ENCODE data around the gene SLC32A1. TPM values are rescaled to one million over a fixed set of nuclear protein-coding genes. Genes with fewer than 3 reads are reported as not detected.

The SLC32A1 gene
- polyA plus RNA-seq, 3 donors from 2014 or later = not detected

- H3K4me1 Mint-ChIP-seq = peaks cover 57 to 61% of the 10 kb centered on the region in 2 donors
- no peak for DNase-seq
- H3K36me3 Mint-ChIP-seq = peaks cover 0 to 3% (median 0%) of the 10 kb centered on the region in 3 donors
- H3K27ac Mint-ChIP-seq = peak overlapping the region in 2 of 6 donors; percentile 60 to 78
- H3K27me3 Mint-ChIP-seq (ENCODE audit: low read depth in 3 of 3) = peaks cover 60 to 77% (median 71%) of the 10 kb centered on the region in 3 donors
- H3K4me3 Mint-ChIP-seq = peak overlapping the region in 4 of 5 donors; percentile 49 to 78 (median 51)
- H3K9me3 Mint-ChIP-seq = peaks cover 0 to 3% (median under 1%) of the 10 kb centered on the region in 6 donors
Observed at GRCh38 chr20:38728191-38728781, 4.0 kb downstream of the SLC32A1 start.

DNA sequence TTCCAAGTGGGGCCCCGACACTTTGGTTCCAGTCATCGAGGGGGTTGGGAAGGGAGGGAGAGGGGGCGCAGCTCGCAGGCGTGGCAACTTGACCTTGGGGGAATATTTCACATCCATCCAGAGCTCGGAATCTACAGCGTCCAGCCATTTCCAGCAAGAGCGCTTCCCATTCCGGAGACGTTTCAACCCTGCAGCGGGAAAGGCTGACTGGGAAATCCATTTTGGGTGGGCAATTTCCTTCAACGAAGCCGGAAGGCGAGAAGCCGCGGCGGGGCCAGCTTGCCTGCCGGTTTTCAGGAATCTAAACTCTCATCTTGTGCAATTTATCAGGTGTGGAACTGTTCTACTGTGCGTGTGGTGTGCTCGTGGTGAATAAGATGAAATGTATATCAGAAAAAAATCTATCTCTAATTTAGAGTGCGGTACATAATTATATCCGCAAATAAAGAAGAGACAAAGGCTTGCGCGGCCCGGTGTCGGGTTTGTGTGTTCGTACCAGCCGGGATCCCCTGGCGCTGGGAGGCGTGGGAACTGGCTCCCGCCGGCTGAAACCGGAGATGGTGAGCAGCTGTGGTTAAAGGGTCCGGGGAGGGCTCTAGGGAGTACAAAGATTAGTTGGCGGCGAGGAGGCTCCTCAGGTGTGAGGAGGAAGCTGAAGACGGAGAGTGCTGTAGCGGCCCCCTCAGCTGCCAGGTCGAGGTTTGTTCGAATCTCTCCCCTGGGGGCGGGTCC, 4.8 kb downstream of the SLC32A1 start:
- peaks cover 60 to 75% (median 74%) of the 10 kb centered on the region in 3 donors for H3K27me3 Mint-ChIP-seq (ENCODE audit: low read depth in 3 of 3)
- peaks cover 0 to 3% (median under 1%) of the 10 kb centered on the region in 6 donors for H3K9me3 Mint-ChIP-seq
- H3K4me1 Mint-ChIP-seq = peaks cover 57 to 61% of the 10 kb centered on the region in 2 donors
- peaks cover 0 to 3% (median 0%) of the 10 kb centered on the region in 3 donors for H3K36me3 Mint-ChIP-seq
- peak overlapping the region in 3 of 6 donors; percentile 6 to 66 (median 58) for H3K27ac Mint-ChIP-seq
- DNase-seq = no peak
- peak overlapping the region; percentile 0 to 67 (median 4) for H3K4me3 Mint-ChIP-seq

DNA sequence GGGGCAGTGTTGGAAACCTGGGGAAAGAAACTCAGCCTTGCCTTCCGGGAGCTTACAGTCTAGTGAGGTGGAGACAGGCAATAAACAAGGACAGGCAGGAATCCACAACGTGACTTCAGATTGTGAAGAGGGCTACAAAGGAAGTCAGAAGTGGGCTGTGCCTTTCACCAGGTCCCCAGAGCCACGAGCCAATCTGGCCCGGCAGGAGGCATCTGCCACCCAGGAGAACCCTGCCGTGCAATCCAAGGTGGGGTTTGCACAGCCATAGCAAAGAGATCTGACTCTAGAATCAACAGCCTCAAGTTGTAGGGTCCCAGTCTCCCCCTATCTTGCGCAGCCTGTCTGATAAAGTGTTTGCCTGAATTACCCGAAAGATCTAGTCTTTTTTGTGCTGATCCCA, 5.5 kb downstream of the SLC32A1 start:
- peaks cover 60 to 78% (median 73%) of the 10 kb centered on the region in 3 donors for H3K27me3 Mint-ChIP-seq (ENCODE audit: low read depth in 3 of 3)
- peaks cover 0 to 3% (median under 1%) of the 10 kb centered on the region in 6 donors for H3K9me3 Mint-ChIP-seq
- no peak for DNase-seq
- peak overlapping the region; percentile 43 to 71 (median 45) for H3K4me3 Mint-ChIP-seq
- peak overlapping the region in 3 of 6 donors; percentile 14 to 66 (median 28) for H3K27ac Mint-ChIP-seq
- peaks cover 57 to 61% of the 10 kb centered on the region in 2 donors for H3K4me1 Mint-ChIP-seq
- peaks cover 0 to 3% (median 0%) of the 10 kb centered on the region in 3 donors for H3K36me3 Mint-ChIP-seq

GRCh38 chr20:38730167-38730988, 6.1 kb downstream of the SLC32A1 start:
- Mint-ChIP-seq H3K4me3 (peak overlapping the region; percentile 61 to 80 (median 76)), H3K9me3 (peaks cover 0 to 3% (median under 1%) of the 10 kb centered on the region in 6 donors), H3K36me3 (peaks cover 0 to 3% (median 0%) of the 10 kb centered on the region in 3 donors), H3K4me1 (peaks cover 55 to 58% of the 10 kb centered on the region in 2 donors), H3K27me3 (ENCODE audit: low read depth in 3 of 3) (peaks cover 56 to 77% (median 71%) of the 10 kb centered on the region in 3 donors), H3K27ac (peak overlapping the region in 5 of 6 donors; percentile 7 to 66 (median 28))
- no peak for DNase-seq

- DNase-seq = peak; percentile 64 to 68 (median 66)
- H3K27me3 Mint-ChIP-seq (ENCODE audit: low read depth in 3 of 3) = peaks cover 50 to 77% (median 68%) of the 10 kb centered on the region in 3 donors
- peaks cover 50 to 52% of the 10 kb centered on the region in 2 donors for H3K4me1 Mint-ChIP-seq
- peaks cover 0 to 3% (median under 1%) of the 10 kb centered on the region in 6 donors for H3K9me3 Mint-ChIP-seq
- H3K4me3 Mint-ChIP-seq = peak overlapping the region; percentile 61 to 80 (median 76)
- H3K36me3 Mint-ChIP-seq = peaks cover 0 to 3% (median 0%) of the 10 kb centered on the region in 3 donors
- H3K27ac Mint-ChIP-seq = peak overlapping the region in 3 of 6 donors; percentile 7 to 66 (median 25)
Observed at GRCh38 chr20:38730989-38731737, 6.9 kb downstream of the SLC32A1 start.

- peaks cover 45 to 49% of the 10 kb centered on the region in 2 donors for H3K4me1 Mint-ChIP-seq
- H3K27me3 Mint-ChIP-seq (ENCODE audit: low read depth in 3 of 3) = peaks cover 48 to 77% (median 64%) of the 10 kb centered on the region in 3 donors
- peak overlapping the region in 3 of 5 donors; percentile 61 to 80 (median 76) for H3K4me3 Mint-ChIP-seq
- peaks cover 0 to 3% (median 0%) of the 10 kb centered on the region in 3 donors for H3K36me3 Mint-ChIP-seq
- no peak for DNase-seq
- peaks cover 0 to 3% (median under 1%) of the 10 kb centered on the region in 6 donors for H3K9me3 Mint-ChIP-seq
- H3K27ac Mint-ChIP-seq = no peak overlapping the region
Observed at GRCh38 chr20:38731738-38732113, 7.4 kb downstream of the SLC32A1 start.

DNA sequence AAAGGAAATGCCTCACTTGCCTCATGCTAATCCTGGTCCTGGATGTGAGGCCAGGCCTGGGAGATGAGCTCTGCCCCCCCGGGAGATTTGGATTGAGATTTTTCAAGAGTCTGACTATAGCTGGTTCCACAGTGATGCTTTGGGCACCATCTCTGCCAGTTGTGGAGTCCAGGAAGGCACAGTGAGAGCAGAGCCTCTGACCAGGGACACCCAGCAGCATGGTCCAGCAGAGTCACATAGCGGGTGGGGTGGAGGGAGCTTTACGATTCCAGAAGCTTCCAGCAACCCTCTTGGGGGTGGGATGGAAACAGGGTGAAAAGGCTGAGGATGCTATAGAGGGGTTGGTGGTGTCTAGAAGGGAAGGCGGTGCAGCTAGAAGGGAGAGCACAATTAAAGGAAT, 8.7 kb downstream of the SLC32A1 start:
- Mint-ChIP-seq H3K9me3 (peaks cover 0 to 3% (median under 1%) of the 10 kb centered on the region in 6 donors), H3K4me1 (peaks cover 36% of the 10 kb centered on the region in 2 donors), H3K27me3 (ENCODE audit: low read depth in 3 of 3) (peaks cover 35 to 70% (median 52%) of the 10 kb centered on the region in 3 donors), H3K27ac (no peak overlapping the region), H3K36me3 (no peaks in the 10 kb centered on the region), H3K4me3 (no peak overlapping the region)
- DNase-seq = no peak

DNA sequence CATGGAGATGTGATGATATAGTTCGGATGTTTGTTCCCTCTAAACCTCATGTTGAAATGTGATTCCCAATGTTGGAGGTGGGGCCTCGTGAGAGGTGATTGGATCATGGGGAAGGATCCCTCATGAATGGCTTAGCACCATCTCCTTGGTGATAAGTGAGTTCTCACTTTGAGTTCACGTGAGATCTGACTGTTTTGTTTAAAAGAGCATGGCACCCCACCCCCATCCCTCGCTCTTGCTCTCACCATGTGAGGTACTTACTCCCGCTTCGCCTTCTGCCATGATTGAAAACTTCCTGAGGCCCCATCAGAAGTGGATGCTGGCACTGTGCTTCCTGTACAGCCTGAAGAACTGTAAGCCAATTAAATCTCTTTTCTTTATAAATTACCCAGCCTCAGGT, 10.9 kb downstream of the SLC32A1 start:
- Mint-ChIP-seq H3K36me3 (peaks cover 0 to 1% (median 0%) of the 10 kb centered on the region in 3 donors), H3K4me3 (no peak overlapping the region), H3K27ac (no peak overlapping the region), H3K9me3 (no peaks in the 10 kb centered on the region), H3K4me1 (peaks cover 15 to 17% of the 10 kb centered on the region in 2 donors), H3K27me3 (ENCODE audit: low read depth in 3 of 3) (peaks cover 20 to 53% (median 31%) of the 10 kb centered on the region in 3 donors)
- DNase-seq = no peak

DNA sequence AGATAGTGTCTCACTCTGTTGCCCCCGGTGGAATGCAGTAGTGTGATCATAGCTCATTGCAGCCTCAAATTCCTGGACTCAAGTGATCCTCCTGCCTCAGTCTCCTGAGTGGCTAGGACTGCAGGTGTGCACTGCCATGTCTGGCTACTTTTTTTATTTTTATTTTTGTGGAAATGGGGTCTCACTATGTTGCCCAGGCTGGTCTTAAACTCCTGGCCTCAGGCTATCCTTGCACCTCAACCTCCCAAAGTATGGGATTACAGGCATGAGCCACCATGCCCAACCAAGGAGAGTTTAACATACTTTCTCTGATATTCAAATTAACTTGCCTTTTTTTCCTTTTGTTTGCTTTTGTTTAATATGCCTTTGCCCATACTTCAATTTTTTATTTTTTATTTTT, 13.6 kb downstream of the SLC32A1 start:
- Mint-ChIP-seq H3K4me3 (no peak overlapping the region), H3K9me3 (no peaks in the 10 kb centered on the region), H3K36me3 (peaks cover 0 to 3% (median 0%) of the 10 kb centered on the region in 3 donors), H3K27me3 (ENCODE audit: low read depth in 3 of 3) (peaks cover 17 to 41% (median 21%) of the 10 kb centered on the region in 3 donors), H3K4me1 (no peaks in the 10 kb centered on the region), H3K27ac (no peak overlapping the region)
- DNase-seq = no peak

- Mint-ChIP-seq H3K4me1 (peaks cover 24 to 25% of the 10 kb centered on the region in 2 donors), H3K27me3 (ENCODE audit: low read depth in 3 of 3) (peaks cover 7 to 21% (median 17%) of the 10 kb centered on the region in 3 donors), H3K4me3 (no peak overlapping the region), H3K36me3 (peaks cover 0 to 3% (median 0%) of the 10 kb centered on the region in 3 donors), H3K27ac (no peak overlapping the region), H3K9me3 (no peaks in the 10 kb centered on the region)
- no peak for DNase-seq
Observed at GRCh38 chr20:38745757-38746156, 21.5 kb downstream of the SLC32A1 start.

GRCh38 chr20:38747495-38748096, 23.3 kb downstream of the SLC32A1 start:
- DNase-seq = no peak
- Mint-ChIP-seq H3K4me1 (peaks cover 27 to 33% of the 10 kb centered on the region in 2 donors), H3K36me3 (peaks cover 6 to 8% (median 7%) of the 10 kb centered on the region in 3 donors), H3K9me3 (no peaks in the 10 kb centered on the region), H3K4me3 (peak overlapping the region; percentile 95 to 99 (median 98)), H3K27me3 (ENCODE audit: low read depth in 3 of 3) (peaks cover 3 to 17% (median 12%) of the 10 kb centered on the region in 3 donors), H3K27ac (peak overlapping the region; percentile 91 to 100 (median 98))
